Thyroid gland (tissue), 4 donors: ENCODE results near the gene GALNT9. TPM values are rescaled to one million over a fixed set of nuclear protein-coding genes. Genes with fewer than 3 reads are reported as not detected.

ENCODE experiments used
- DNase-seq, 2 donors: peaks; one replicate each; pipeline ENCODE4 v3.0.0-alpha.2; 2019
- H3K27ac ChIP-seq, 3 donors: fragments of 200-600 bp; sonication (generic); 1 replicate in 2 of 3; 2 replicates in 1 of 3; pipeline ENCODE4 v1.5.1; 2016 to 2019; ENCODE audit warnings: mild to moderate bottlenecking in 1 of 3, moderate library complexity in 1 of 3
- H3K27me3 ChIP-seq: fragments of 200-600 bp; sonication (generic); one replicate; pipeline ENCODE4 v1.5.1; 2019
- H3K36me3 ChIP-seq, 2 donors: fragments of 200-600 bp; sonication (generic); one replicate each; pipeline ENCODE4 v1.5.1; 2016 to 2019
- H3K4me1 ChIP-seq, 2 donors: fragments of 200-600 bp; sonication (generic); one replicate each; pipeline ENCODE4 v1.5.1; 2017 to 2019
- H3K4me3 ChIP-seq, 3 donors: fragments of 200-600 bp; sonication (generic); replicated peaks in 1 of 3; 1 replicate in 2 of 3; 2 replicates in 1 of 3; pipeline ENCODE4 v1.5.1; 2016; ENCODE audit warnings: mild to moderate bottlenecking in 1 of 3
- H3K9me3 ChIP-seq: fragments of 200-600 bp; sonication (generic); one replicate; pipeline ENCODE4 v1.5.1; 2017
- POLR2A ChIP-seq, 2 donors: fragments of 450-650 bp; IDR thresholded peaks; one replicate each; pipeline ENCODE4 v1.6.1; 2017; ENCODE audit warnings: antibody characterized with exemption in 2 of 2, mild to moderate bottlenecking in 2 of 2, moderate library complexity in 1 of 2
- WGBS, 2 donors: methylation state at CpG; one replicate each; pipeline ENCODE4 v1.1.5; 2017; 5-methylcytosine and 5-hydroxymethylcytosine counted together
- intact Hi-C: fragments of 100-400 bp; cut with DNase I; formaldehyde crosslinking; loops from one replicate; pipeline ENCODE4 v1.15.1; 2023
- total RNA-seq, 4 donors: library from RNA; depleted of rRNA; stranded (reverse); fragments of >200 nt; gene quantifications; one replicate each; pipeline ENCODE4 v1.2.3, GENCODE V29; 2016
- TF ChIP-seq, protein P1 (sequence below), 6 experiments: fragments of 200-600 bp in 3 of 6; fragments of 450-650 bp in 3 of 6; sonication (generic) in 3 of 6; IDR thresholded peaks; one replicate each; pipeline ENCODE4 v1.5.1; 2016 to 2019; ENCODE audit warnings: antibody characterized with exemption in 6 of 6, mild to moderate bottlenecking in 2 of 6, inconsistent platforms in 1 of 6, moderate library complexity in 1 of 6

The GALNT9 gene
- total RNA-seq, 4 donors from 2014 or later: 2.2 to 29.2 (median 15.9) TPM

- no peaks in the 10 kb centered on the region for H3K4me1 ChIP-seq
- 86% methylated on average over 24 to 31 of the region's 40 CpGs for WGBS, 2 donors
- no peaks in the 10 kb centered on the region for H3K9me3 ChIP-seq
- H3K36me3 ChIP-seq: peaks cover 3 to 13% of the 10 kb centered on the region in 2 donors
- H3K27me3 ChIP-seq: no peaks in the 10 kb centered on the region
- no peak overlapping the region for H3K27ac ChIP-seq
- TF ChIP-seq, protein P1, sequence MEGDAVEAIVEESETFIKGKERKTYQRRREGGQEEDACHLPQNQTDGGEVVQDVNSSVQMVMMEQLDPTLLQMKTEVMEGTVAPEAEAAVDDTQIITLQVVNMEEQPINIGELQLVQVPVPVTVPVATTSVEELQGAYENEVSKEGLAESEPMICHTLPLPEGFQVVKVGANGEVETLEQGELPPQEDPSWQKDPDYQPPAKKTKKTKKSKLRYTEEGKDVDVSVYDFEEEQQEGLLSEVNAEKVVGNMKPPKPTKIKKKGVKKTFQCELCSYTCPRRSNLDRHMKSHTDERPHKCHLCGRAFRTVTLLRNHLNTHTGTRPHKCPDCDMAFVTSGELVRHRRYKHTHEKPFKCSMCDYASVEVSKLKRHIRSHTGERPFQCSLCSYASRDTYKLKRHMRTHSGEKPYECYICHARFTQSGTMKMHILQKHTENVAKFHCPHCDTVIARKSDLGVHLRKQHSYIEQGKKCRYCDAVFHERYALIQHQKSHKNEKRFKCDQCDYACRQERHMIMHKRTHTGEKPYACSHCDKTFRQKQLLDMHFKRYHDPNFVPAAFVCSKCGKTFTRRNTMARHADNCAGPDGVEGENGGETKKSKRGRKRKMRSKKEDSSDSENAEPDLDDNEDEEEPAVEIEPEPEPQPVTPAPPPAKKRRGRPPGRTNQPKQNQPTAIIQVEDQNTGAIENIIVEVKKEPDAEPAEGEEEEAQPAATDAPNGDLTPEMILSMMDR (IDR thresholded peaks at IDR 0.05): no peak
- no peak for TF ChIP-seq POLR2A (IDR thresholded peaks at IDR 0.05)
- DNase-seq: no peak
- no peak overlapping the region for H3K4me3 ChIP-seq
- intact Hi-C loops: no loop called here
Observed at GRCh38 chr12:132262256-132263060, 66.9 kb downstream of the GALNT9 start.

DNA sequence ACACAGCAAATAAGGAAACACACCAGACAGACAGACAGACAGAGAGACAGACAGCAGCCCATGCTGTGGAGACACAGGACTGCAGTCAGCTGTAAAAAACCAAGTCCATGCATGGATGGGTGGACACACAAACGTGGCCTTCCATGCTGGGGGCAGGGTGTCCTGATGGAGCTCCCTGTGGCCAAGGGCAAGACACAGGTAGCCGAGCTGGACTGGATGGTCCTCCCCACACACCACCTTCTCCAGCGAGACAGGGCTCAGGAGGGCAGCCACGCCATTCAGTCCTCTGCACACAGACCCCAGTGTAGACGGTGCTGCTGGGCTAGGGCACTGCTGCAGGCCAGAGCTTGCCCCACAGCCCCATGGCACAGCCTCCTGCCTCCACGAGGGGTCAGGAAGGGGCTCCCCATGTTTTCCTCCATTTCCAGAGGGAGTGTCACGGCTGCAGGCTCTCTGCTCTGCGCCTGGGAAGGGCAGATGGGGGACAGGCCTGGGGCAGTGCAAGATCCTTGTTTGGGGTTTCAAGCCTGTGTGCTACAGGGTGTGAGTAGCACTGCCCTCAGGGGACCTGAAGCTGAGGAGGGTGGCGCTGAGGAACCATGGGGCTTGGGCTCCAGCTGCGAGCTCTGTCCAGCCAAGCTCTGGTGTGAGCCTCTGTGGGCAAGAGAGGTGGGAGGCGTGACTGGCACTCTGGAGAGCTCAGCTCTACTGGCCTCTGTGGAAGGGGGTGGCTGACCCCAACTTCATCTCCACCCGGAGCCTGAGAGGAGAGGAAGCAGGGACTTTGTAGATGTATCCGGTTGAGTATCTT is 67.9 kb downstream of the GALNT9 start:
- Histone ChIP-seq H3K4me1 (no peaks in the 10 kb centered on the region), H3K36me3 (peaks cover 3 to 13% of the 10 kb centered on the region in 2 donors), H3K4me3 (no peak overlapping the region), H3K27ac (no peak overlapping the region), H3K9me3 (no peaks in the 10 kb centered on the region), H3K27me3 (no peaks in the 10 kb centered on the region)
- no peak for TF ChIP-seq POLR2A (IDR thresholded peaks at IDR 0.05)
- TF ChIP-seq, protein P1 (IDR thresholded peaks at IDR 0.05): no peak
- intact Hi-C loops: no loop called here
- WGBS, 2 donors: 83 to 85% methylated on average over 11 to 13 of the region's 13 CpGs
- DNase-seq: no peak

DNA sequence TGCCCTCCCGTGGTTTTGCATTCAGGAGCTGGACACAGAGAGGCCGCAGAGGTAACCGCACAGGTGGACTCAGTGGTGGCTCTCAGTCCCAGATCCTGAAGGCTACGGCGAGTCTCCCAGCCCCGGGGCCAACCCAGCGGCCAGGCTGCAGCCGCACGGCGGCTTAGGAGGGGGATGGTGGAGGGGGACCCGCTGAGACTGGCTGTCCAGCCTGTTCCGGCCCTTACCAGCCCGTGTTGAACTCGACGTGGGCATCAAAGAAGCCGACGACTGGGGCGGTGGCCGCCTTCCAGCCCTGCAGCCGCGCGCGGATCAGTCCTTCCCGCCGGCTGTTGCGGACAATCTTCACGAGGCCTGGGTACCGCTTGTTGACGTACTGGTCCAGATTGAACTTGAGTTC is 68.7 kb downstream of the GALNT9 start:
- no peak for DNase-seq
- TF ChIP-seq, protein P1 (IDR thresholded peaks at IDR 0.05): no peak
- TF ChIP-seq POLR2A (IDR thresholded peaks at IDR 0.05): no peak
- H3K4me3 ChIP-seq: no peak overlapping the region
- H3K4me1 ChIP-seq: no peaks in the 10 kb centered on the region
- no peaks in the 10 kb centered on the region for H3K27me3 ChIP-seq
- H3K9me3 ChIP-seq: no peaks in the 10 kb centered on the region
- 85 to 96% methylated on average over 12 to 17 of the region's 29 CpGs for WGBS, 2 donors
- intact Hi-C loops: no loop called here
- H3K27ac ChIP-seq: no peak overlapping the region
- peaks cover 3 to 13% of the 10 kb centered on the region in 2 donors for H3K36me3 ChIP-seq

GRCh38 chr12:132259872-132260695 is 69.3 kb downstream of the GALNT9 start:
- WGBS, 2 donors: 66 to 85% methylated on average over 8 to 21 of the region's 25 CpGs
- H3K27me3 ChIP-seq: no peaks in the 10 kb centered on the region
- H3K27ac ChIP-seq: no peak overlapping the region
- no peaks in the 10 kb centered on the region for H3K9me3 ChIP-seq
- no peaks in the 10 kb centered on the region for H3K4me1 ChIP-seq
- no peak for TF ChIP-seq POLR2A (IDR thresholded peaks at IDR 0.05)
- TF ChIP-seq, protein P1 (IDR thresholded peaks at IDR 0.05): no peak
- no peak for DNase-seq
- peaks cover 3 to 13% of the 10 kb centered on the region in 2 donors for H3K36me3 ChIP-seq
- intact Hi-C loops: loop anchor here (10.0 kb wide), 1 partner anchor 95 kb away; no protein-coding TSS in a partner anchor
- H3K4me3 ChIP-seq: no peak overlapping the region
